Measurements from ENCODE around the gene LRBA.

LRBA gene

DNA sequence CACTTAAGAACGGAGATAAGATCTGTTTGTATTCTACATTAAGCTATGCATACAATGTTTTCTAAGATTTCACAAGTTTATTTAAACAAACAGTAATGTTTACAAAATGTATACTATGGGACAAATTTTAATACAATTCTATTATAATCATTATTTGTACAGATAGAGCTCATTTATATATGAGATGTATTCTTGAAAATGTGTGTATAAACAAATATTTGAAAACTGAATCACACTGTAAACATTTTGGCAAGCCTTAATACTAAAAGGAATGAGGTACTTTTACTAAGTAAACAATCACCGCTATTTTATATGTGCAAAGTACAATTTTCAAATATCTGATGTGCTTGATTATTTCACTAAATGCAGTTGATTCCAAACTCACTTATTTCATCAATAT is 552.3 kb downstream of the LRBA start:
- DNase-seq = no peak

DNA sequence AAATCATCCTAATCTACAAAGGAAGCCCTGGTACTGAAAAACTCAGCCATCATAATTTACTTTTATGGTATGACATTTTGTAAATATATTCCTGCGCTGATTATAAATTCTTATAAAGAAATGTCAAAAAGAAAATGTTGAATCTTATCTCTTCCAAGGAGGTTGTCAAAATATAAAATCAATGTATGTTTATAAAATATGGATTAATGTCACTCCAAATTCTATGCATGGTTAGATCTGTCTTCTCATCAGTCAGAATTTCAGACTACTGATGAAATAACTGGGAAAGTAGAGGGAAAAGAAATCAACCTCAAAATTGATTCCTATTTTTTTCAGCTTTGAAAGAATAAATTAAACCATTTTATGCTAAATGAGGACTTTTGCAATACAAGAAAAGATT is 553.1 kb downstream of the LRBA start:
- no peak for DNase-seq

DNA sequence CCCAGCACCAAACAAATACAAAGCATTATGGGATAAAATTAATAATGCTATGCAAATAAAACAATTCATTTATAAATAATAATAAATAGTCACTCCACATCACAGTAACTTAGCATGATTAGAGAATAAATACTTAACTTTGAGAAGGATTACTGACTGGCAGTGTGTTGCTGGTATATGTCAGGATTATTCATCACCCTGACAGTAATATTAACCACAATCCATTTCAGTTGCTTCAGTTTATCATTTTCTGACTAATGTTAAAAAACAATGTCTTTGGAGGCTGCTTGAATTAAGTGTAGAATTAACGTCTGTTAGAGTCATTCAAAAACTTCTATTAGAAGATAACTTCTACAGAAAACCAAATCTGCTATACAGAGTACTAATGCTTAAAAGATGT is 557.3 kb downstream of the LRBA start:
- no peak for DNase-seq

GRCh38 chr4:150451883-150452282 is 563.2 kb downstream of the LRBA start:
- DNase-seq = no peak

GRCh38 chr4:150447356-150447755 is 567.7 kb downstream of the LRBA start:
- no peak for DNase-seq

- DNase-seq = no peak
These were observed 575.6 kb downstream of the LRBA start for GRCh38 chr4:150439451-150439933.

- no peak for DNase-seq
These were observed 578.3 kb downstream of the LRBA start for GRCh38 chr4:150436598-150437370.

DNA sequence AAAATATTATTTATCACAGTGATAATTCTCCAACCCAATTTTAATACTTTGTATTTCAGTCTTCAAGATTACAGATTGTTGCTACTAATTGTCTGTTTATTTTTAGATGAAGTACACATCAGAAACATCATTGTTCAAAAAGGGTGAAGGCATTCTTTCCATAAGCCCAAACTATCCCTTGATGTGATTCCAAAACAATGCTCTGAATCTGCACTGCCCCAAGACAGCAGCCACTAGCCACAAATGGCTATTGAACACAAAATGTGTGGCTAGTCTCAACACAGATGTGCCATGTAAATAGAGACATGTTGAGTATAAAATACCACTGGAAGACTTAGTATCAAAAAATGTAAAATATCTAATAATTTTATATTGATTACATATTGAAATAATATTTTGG is 583.9 kb downstream of the LRBA start:
- DNase-seq = no peak

DNA sequence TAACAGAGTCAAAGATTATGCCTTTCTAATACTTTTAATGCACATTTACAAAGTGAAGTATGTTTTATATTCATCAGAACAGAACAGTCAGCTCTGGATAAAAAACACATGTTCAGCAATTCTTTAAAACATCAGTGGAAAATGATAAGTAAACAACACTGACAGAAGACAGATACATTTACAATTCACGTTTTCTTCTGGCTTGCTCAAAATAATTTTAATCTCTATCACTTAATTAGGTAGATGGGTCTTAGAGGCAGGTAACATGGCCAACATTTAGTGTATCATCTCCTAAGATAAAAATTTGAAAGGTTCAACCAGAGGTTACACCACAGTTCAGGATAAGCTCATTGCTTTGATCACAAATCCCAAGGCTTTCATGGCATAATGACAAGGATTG is 589.9 kb downstream of the LRBA start:
- no peak for DNase-seq

DNA sequence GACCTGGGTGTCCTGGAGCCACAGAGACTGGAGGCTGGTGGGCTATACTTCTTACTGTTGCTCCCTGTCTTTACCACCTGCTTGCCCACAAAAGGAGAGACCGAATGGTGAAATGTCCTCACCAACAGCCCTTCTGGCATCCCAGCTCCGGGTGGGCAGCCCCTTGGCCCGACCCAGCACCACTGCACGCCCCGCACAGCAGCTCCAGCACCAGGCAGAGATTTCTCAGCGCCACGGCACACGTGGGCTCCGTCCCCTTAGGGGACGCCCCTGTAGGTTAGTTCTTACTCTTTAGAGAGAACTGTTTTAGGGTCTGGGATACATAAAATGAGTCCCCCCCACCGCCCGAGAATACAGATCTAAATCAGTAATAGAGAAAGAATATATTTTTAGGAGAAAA is 591.6 kb downstream of the LRBA start:
- DNase-seq = no peak

DNA sequence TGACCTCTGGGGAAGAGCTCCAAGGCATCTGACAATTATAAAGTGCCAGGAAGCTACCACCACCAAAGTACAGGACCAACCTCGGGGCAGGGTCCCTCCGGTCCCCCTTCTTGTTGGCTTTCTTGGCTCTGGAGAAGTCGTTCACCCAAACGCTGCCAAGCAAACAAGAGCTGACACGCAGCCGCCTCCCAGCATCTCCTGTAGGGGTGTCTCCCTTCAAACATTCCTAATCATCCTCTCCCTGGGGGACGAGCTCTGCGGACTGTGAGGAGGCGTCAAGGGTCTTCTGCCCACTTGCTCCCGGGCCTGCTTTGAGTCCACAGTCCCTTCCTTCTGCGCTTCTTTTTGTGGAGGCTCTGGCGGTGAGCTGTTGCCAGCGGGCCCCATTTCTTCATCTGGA is 592.0 kb downstream of the LRBA start:
- no peak for DNase-seq

- no peak for DNase-seq
These were observed 593.5 kb downstream of the LRBA start for GRCh38 chr4:150421612-150422011.

GRCh38 chr4:150419939-150420338 is 595.1 kb downstream of the LRBA start:
- no peak for DNase-seq

- DNase-seq = no peak
These were observed 596.2 kb downstream of the LRBA start for GRCh38 chr4:150418757-150419410.

GRCh38 chr4:150415213-150415612 is 599.9 kb downstream of the LRBA start:
- no peak for DNase-seq

GRCh38 chr4:150411520-150411919 is 603.6 kb downstream of the LRBA start:
- DNase-seq = no peak

DNA sequence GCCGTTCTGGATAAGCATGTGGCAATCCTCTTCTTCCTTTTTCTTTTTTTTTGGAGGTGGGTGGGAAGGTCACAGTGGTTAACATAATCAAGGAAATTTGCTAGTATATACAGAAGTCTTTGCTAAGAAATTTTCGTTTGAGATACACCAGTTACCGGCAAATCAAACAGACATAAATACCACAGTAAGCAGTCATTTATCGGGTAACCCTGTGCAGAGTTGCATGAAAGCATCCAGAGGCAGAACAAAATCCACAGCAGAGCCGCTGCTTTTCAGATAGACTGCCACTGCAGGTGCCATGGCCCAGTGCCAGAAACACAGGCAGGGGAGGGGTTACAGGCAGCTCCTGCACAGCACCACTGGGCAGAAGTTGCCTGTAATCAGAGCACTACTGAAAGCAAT is 612.2 kb downstream of the LRBA start:
- no peak for DNase-seq

- no peak for DNase-seq
These were observed 613.9 kb downstream of the LRBA start for GRCh38 chr4:150401083-150401687.

GRCh38 chr4:150395872-150396271 is 619.2 kb downstream of the LRBA start:
- DNase-seq = no peak

GRCh38 chr4:150394046-150394445 is 621.0 kb downstream of the LRBA start:
- no peak for DNase-seq

GRCh38 chr4:150391052-150391451 is 624.0 kb downstream of the LRBA start:
- no peak for DNase-seq

DNA sequence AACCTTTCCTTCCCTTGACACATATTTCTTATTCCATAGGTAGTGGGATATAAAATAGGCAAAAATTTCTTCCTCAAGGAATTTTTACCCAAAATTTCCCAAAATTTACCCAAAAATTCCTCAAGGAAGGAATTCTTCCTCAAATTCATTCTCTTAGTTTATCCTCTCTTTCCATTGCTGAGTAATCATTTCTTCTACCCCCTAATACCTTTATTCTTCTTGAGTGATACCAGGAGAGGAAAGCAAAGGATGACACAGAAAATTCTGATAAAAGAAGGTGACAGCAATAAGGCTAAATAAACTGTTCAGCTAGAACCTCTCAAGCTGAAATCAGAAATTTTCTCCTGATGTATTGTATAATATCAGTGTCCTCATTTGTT is 624.6 kb downstream of the LRBA start:
- DNase-seq = no peak

DNA sequence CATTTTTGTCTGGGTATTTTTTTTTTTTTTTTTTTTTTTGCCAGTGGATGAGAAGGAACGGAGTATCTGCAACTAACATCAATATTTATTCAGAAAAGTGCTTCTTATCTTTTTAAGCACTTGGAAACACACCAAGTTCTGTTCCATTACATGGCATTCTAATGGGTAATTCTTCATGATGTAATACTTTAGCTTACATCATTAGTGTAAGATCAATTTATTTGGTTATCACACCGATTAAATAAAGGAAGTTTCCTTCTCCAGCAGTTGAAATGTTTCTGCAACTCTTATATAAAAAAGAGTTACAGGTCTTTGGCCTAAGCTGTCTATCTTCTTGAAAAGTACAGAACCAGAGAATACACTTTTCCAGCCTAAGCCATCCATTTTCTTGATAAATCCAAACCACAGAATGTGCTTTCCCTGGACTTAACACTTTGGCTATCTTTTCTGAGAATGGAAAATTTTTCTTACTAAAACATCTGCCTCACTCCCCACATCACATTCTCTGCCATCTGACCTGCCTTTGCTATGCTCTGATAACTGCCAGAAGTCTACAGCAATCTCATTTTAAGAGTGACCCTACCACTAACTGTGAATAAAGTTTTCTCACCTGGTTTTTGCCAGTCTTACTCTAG is 625.1 kb downstream of the LRBA start:
- no peak for DNase-seq

GRCh38 chr4:150387981-150388380 is 627.1 kb downstream of the LRBA start:
- DNase-seq = no peak
